KG1 (cell line): ENCODE measurements around the gene PARP4.
"Not testable (repeated sequence)": the region's sequence is repeated elsewhere in the genome, so short reads cannot be mapped to it uniquely, and the experiment has no call there.

Experiments
- DNase-seq: peaks from one replicate; lab custom pipeline; 2025; lab: John Stamatoyannopoulos, UW

PARP4 gene

DNA sequence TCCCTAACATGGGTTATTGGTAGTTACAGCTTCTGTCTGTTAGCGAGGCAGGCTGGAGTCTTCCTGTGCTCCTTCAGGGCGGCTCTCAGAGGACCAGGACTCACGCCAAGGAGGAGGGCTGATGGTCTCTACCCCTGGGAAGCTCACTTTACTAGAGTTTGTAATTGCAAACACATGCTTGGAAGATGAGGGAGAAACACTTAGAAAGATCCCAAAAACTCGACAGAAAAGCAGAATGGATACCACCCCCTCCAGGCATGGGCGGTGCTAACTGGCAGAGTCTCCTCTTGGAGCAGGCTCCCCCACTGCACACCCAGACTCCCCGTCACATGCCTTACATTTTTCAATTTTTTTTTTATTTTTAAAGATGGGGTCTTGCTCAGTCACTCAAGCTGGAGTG is 62.0 kb downstream of the PARP4 start:
- no peak for DNase-seq

DNA sequence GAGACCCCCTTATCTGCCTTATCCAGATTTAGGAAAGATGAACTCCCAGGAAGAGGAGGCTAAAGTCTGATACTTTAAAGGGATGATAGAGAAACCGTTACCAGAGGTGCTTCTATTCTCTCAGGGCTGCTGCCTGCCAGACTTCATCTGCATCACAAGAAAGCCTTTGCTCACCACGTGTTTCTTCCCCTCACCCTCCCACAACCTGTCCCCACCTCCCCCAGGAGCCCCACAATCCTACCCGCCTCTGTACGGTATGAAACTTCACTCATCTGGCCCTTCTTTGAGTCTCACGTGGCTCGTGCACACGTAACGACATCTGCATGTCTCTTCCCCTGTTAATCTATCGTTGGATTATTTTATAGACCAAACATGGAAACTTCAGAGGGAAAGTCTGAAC is 67.7 kb downstream of the PARP4 start:
- DNase-seq: not testable (repeated sequence)

DNA sequence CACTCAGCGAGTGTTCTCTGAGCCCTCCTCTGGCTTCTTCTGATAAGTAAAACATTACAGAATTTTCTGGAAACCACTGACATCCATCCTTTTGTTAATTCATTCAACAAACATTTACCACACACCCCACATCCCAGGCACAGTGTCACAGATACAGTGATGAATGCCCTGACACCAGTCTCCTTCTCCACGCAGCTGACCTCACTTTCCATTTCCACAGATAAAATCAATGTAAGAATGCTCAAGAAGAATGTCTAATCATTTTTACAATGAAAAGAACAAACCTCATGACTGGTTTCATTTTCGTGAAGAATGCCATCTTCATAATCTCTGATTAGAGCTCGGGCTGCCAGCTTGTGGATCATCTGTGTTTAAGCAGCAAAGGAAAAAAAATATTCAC is 69.2 kb downstream of the PARP4 start:
- no peak for DNase-seq

DNA sequence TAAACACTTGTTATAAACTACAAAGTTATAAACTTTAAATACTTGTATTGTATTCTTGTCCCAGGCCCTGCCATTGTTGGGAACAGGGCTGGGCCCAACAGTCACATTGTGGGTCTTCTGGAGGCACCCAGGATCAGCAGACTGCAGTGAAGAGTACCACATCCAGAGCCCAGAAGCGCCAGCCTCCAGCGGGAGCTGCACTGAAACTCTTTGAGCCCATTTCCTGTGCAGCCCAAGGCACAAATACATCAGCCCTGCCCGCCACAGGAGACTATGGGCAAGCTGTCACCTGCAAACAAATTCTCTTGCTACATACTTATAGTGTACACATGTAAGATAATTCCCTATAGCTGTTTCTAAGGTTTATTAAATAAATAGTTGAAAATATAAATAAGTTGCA is 86.5 kb downstream of the PARP4 start:
- not testable (repeated sequence) for DNase-seq

DNA sequence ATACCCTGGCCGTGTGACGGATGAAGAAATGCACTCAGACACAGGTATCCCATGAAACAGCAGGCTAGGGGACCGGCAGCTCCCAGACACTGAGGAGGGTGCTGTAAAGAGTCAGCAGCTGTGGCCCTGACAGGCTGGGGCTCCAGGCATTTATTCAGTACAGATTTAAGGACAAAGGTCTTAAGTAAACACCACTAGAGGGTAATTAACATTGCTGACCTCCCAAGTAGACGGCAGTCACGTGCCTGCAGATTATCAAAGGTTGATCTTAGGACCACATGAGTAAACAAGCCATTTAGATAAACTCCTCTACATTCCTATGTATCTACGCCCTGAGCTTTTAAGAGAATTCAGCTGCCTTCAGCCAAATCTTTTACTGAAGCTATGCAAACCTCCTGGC is 92.9 kb downstream of the PARP4 start:
- DNase-seq: not testable (repeated sequence)

- DNase-seq: no peak
Measured at GRCh38 chr13:24407844-24408243, 104.7 kb downstream of the PARP4 start.

- no peak for DNase-seq
Measured at GRCh38 chr13:24406524-24406923, 106.1 kb downstream of the PARP4 start.

GRCh38 chr13:24396821-24397220 is 115.8 kb downstream of the PARP4 start:
- DNase-seq: no peak

DNA sequence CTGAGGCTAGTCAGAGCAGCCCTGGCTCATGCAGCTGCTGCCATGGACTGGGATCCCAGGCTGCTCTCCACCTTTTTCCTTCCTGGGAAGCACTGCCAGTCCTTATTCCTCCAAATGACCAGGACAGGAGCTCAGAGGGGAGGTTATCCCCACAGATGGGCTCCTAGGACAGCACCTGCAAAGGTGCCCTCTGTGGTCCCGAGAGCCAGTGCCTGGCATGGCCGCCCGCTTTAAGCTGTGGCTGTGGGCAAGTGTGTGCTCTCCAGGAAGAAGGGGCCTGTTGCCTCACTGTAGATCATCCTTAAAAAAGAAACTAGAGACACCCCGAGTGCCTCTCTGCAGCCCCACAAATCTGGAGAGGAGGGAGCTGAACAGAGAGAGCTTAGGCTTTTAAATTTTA is 119.6 kb downstream of the PARP4 start:
- no peak for DNase-seq

DNA sequence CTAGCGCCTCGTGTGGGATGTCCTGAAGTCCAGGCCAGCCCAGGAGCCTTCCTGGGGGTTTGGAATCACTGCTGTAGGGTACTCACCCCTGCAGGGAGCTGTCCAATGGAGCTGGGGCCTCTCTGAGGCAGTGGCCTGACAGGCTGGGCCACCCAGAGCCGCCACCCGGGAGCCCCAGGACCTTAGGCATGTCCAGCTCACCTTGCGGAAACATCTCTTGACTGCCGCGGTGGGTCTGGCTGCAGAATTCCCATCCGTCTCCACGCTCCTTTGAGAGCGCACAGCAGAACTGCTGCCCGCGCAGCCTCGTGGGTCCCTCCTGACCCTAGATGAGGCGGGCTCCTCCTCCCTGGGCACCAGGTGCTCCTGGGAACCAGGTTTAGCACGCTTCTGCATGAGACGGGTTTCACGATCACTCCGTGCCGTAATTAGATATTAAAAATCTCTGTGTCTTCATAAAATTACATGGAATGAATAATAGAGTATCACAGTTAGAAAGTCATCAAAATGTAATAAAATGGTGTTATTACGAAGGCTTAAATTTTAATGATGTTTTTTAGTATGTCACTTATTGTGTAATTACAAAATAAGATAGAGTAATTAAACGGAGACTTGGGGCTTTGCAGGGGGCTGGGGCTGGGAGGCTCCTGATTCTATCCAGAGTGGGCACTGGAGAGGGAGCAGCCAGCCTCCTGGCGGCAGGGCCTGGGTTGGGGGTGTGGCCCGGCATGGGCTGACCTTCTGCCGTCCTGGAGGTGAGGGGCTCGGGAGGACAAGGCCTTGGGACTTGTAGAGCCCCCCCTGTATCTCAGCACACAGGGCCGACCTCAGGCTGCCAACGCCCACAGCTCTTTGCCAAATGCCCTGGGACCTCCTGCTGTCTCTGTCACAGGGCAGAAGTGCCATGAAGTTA is 120.6 kb downstream of the PARP4 start:
- not testable (repeated sequence) for DNase-seq

GRCh38 chr13:24390795-24391194 is 121.8 kb downstream of the PARP4 start:
- not testable (repeated sequence) for DNase-seq

- DNase-seq: no peak
Measured at GRCh38 chr13:24389506-24389905, 123.1 kb downstream of the PARP4 start.

DNA sequence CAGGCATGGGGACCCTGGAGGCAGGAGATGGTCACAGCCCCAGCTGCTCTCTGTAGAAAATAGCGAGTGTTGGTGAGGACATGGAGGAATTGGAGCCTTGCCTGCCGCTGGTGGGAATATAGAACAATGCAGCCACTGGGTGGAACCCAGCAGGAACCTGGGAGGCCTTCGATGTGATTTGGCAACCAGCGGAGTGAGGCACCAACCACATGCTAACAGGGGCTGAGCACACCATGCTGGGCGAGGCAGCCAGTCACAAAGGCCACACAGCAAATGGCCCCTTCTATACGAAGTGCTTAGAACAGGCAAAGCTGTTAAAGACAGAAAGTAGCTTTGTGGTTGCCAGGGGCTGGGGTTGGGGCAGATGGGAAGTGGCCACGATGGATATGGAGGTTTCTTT is 123.8 kb downstream of the PARP4 start:
- not testable (repeated sequence) for DNase-seq

DNA sequence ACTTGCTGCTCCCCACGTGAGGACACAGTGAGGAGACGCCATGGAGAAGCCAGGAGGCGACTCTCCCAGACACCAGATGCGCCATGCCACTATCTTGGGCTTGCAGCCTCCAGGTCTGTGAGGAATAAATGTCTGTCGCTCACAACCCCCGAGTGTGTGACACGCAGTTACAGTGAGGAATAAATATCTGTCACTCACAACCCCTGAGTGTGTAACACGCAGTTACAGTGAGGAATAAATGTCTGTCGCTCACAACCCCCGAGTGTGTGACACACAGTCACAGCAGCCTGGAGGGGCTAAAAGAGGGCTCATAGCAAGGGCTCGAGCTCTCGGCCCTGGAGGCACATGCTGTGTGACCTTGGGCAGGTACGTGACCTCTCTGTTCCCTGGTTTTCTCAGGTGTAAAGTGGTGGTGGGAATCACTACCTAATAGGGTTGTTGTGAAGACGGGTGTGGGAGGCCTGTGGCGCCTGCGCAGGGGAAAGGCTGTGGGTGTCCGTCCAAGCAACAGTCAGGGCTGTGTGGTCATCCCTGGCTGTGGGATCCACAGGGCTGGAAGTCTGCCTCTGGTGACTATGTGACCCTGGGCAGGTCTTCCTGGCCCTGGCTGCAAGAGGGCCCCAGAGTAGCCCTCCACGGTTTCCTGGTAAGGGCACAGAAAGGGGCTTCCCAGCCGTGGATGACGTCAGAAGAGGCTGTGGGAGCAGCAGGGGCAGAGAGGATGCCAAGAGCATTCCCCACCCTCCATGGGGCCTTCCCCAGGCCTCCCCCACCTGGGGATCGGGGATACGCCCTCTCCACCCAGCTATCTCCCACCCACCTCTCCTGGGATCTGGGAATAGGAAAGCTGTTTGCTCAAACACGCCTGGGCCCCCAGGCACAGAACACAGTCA is 125.5 kb downstream of the PARP4 start:
- no peak for DNase-seq

GRCh38 chr13:24385902-24386301 is 126.7 kb downstream of the PARP4 start:
- no peak for DNase-seq

- not testable (repeated sequence) for DNase-seq
Measured at GRCh38 chr13:24384946-24385345, 127.6 kb downstream of the PARP4 start.

GRCh38 chr13:24384091-24384490 is 128.5 kb downstream of the PARP4 start:
- not testable (repeated sequence) for DNase-seq

GRCh38 chr13:24381541-24382265 is 130.9 kb downstream of the PARP4 start:
- DNase-seq: no peak

- not testable (repeated sequence) for DNase-seq
Measured at GRCh38 chr13:24380881-24381280, 131.7 kb downstream of the PARP4 start.

- not testable (repeated sequence) for DNase-seq
Measured at GRCh38 chr13:24380227-24380626, 132.4 kb downstream of the PARP4 start.

GRCh38 chr13:24371273-24371672 is 141.3 kb downstream of the PARP4 start:
- not testable (repeated sequence) for DNase-seq
